T-helper 22 cell (primary cell): ENCODE measurements around the gene NPC1L1.
"Not testable (repeated sequence)": the region's sequence is repeated elsewhere in the genome, so short reads cannot be mapped to it uniquely, and the experiment has no call there.

Source experiments
- DNase-seq: peaks from one replicate; pipeline ENCODE4 v3.0.0-alpha.2; 2020; ENCODE audit warnings: low read depth

NPC1L1 gene

DNA sequence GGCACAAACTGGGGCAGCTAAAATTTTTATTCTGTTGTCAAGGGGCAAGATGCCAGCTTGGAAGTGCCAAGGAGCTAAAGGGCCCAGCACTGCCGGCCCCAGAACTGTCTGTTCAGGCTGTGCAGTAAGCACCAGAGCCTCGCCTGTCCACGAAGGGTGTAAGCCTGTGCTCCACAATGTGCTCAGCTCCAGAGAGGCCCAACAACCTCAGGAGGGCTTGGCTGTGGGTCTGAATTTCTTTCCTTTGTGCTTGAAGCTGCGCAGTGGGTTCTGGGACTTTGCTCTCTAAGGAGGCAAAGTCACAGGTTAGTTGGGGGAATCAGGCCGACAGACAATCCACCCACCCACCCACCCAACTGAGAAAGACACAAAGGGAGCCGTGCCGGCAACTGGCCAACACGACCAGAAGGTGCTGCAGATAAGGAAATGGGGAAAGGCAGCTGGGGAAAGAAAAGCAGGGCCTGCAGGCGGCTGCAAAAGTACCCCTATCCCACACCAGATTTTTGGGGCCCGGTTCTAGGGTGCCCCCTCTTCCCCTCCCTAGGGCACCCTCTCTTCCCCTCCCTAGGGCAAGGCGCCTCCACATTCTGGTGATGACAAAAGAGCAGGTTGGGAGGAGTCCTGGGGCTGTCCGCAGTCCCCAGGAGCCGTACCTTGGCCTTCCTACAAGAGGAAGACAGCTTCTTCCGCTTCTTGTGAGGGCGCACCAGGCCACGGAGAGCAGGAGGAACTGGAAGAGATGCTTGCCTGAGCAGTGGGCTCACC is 24.8 kb upstream of the NPC1L1 start:
- DNase-seq: no peak

DNA sequence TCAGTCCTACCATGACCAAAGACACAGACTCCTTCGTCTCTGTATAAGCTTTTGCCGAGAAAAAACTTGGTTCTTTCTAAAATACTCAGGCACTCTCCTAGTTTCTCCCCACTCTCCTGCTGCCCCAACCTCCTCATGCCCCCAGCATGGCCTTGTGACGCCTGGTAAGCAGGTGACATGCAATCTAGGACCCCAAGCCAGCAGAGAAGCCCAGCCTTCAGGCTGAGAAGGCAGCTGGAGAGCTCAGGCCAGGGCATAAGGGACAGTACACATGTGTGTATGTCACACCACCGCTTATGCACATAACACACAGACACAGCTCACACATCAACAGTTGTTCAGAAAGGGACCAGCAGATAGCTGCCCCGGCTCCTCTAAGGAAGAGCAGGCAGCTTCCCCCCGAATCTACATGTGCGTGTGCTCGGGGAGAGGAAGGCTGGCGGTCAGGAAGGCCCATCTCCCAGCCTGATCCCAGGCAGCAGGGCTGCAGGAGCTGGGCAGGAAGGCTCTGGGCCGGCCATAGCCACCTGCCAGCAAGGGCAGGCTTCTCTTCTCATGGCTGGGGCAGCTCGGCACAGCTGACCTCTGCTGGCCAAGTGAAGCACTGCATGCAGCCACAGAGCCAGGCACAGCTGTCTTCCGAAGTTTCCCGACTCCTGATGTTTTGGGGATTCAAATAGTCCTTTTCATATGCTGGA is 24.1 kb upstream of the NPC1L1 start:
- peak; percentile 24 for DNase-seq

GRCh38 chr7:44564606-44565005 is 23.5 kb upstream of the NPC1L1 start:
- no peak for DNase-seq

- DNase-seq: no peak
Measured at GRCh38 chr7:44563171-44563679, 22.1 kb upstream of the NPC1L1 start.

- DNase-seq: not testable (repeated sequence)
Measured at GRCh38 chr7:44562622-44562962, 21.5 kb upstream of the NPC1L1 start.

DNA sequence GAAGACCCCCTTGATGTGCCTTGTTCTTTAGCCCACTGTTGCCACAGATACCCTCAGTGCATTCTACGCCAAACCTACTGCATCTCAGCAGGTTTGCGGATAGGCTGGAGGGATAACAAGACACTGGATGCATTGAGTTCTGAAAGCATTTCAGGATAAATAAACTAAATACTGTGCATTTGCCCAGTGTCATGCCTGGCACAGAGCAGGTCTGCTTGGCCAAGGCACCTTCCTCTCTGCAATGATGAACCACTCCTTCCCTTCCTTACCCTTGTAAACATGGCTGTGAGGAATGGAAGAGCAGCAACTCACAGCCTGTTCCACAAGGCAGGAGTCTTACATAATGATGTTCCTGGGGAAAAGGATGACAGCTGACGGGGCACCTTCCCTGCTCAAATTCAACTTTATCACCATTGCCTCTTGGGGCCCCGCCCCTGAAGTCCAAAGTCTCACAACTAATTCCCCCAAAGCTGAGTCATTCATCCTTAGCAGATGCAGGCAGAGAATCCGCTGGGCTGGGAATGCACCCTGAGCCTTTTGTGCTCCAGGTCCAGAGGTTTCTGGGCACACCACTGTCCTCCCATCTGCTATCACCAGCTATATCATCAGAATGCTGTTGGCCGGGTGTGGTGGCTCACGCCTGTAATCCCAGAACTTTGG is 21.0 kb upstream of the NPC1L1 start:
- DNase-seq: no peak

GRCh38 chr7:44561481-44561880 is 20.4 kb upstream of the NPC1L1 start:
- DNase-seq: no peak

DNA sequence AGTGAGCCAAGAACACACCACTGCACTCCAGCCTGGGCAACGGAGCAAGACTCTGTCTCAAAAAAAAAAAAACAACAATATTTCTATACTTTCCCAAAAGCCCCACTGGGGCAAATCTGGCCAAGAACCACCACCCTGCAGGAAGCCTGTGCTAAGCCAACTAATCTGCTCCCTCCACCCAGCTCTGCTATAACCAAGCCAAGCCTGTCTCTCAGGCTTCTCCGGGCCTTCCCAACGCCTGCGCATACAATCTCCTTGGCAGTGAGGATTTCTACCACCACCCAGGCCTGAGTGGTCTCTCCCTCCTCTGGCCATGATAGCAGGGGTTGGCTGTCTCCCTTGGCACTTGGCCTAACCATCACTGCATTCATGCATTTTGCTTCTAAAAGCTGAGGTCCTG is 18.4 kb upstream of the NPC1L1 start:
- DNase-seq: no peak

DNA sequence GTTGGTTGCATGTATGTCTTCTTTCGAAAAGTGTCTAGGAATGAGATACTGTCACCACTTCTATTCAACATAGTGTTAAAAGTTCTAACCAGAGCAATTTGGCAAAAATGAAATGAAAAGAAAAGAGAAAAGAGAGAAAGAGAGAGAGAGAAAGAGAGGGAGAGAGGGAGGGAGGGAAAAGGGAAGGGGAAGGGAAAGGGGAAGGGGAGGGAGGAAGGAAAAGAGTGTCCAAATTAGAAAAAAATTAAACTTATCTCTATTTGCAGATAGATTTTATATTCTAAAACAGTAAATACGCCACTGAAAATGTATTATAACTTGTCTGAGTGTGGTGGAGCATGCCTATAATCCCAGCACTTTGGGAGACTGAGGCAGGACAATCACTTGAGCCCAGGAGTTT is 16.4 kb upstream of the NPC1L1 start:
- DNase-seq: no peak

DNA sequence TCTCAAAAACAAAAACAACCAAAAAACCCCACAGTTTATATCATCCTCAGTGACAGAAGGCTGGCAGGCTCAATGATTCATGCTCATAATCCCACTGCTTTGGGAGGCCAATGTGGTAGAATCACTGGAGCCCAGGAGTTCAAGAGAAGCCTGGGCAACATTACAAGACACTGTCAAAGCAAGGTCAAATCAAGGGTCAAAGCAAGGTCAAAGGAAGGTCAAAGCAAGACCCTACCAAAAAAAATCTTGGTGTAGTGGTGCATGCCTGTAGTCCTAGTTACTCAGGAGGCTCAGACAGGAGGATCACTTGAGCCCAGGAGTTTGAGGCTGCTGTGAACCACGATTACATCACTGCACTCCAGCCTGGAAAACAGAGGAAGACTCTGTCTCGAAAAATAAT is 14.2 kb upstream of the NPC1L1 start:
- no peak for DNase-seq

GRCh38 chr7:44552473-44553005 is 11.4 kb upstream of the NPC1L1 start:
- not testable (repeated sequence) for DNase-seq

GRCh38 chr7:44549457-44549856 is 8.3 kb upstream of the NPC1L1 start:
- DNase-seq: no peak

- no peak for DNase-seq
Measured at GRCh38 chr7:44548893-44549292, 7.8 kb upstream of the NPC1L1 start.

GRCh38 chr7:44547536-44548231 is 6.6 kb upstream of the NPC1L1 start:
- DNase-seq: no peak

DNA sequence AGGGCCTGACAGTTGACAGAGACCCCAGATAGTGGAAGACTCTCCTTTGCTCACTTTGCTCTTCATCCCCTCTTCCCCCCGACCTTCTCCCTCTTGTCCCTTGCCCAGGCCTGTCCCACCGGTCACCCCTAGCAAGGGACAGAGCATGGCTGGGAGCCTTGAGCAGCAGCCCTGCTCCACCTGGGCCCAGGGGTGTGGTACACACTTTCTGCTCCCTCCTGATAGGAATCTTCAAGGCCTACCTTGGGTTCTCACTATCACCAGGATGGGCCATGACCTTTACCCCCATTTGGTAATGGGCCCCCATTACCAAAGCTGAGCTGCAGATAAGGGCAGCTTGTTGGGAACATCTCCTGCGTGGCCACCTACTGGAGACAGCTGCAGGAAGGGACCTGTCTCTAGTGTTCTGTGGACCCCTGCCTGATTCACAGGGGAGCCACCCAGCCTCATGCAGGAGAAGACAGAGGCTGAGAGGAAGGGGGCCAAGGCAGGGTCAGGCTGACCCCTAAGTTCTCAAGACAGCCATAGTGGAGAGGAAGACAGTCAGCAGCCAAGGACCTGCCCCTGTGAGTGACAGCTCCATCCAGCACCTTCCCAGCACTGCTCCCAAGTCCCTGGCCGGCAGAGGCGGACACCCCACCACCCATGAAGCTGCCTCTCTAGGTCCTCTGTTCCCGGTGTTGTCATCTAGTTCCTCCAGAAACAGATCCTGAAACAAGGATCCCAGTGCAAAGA is 913 bp upstream of the NPC1L1 start:
- DNase-seq: no peak

GRCh38 chr7:44540592-44541027 is 520 bp downstream of the NPC1L1 start:
- no peak for DNase-seq

DNA sequence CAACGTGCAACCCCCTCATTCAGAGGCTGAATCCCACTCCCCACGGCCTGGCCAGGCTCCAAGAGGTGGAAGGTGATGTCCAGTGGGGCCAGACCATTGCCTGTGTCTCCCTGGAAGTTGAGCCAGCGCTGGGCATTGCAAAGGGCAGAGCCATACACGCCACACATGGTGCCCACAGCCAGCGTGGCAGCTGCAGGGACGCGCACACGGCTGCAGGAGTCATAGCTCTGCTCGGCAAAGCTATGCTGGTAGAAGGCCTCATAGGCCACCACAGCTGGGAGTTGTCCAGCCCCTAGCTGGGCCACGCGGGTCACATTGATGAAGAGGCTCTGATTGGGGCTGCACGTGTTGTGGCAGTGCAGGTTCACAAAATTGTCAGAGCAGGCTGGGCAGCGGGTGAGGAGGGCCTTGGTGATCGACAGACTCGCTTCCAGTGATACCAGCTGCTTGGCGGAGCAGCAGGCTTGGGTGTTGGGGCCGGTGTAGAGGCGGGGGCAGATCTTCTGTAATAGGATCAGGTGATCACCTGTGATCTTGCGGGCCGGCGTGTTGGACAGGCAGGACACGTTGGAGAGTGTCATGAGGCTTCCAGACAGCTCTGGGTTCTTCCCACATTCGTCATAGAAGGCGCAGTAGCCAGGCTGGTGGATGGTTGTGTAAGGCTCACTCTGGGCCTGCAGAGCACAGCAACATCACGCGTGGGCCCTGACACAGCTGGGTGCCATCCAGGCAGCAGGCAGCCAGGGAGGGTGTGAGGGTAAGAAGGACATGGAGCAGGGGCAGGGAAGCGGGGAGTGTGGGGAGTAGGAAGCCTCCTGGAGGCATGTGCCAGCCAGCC is 1.2 kb downstream of the NPC1L1 start:
- no peak for DNase-seq

- DNase-seq: no peak
Measured at GRCh38 chr7:44538798-44539668, 2.1 kb downstream of the NPC1L1 start.

DNA sequence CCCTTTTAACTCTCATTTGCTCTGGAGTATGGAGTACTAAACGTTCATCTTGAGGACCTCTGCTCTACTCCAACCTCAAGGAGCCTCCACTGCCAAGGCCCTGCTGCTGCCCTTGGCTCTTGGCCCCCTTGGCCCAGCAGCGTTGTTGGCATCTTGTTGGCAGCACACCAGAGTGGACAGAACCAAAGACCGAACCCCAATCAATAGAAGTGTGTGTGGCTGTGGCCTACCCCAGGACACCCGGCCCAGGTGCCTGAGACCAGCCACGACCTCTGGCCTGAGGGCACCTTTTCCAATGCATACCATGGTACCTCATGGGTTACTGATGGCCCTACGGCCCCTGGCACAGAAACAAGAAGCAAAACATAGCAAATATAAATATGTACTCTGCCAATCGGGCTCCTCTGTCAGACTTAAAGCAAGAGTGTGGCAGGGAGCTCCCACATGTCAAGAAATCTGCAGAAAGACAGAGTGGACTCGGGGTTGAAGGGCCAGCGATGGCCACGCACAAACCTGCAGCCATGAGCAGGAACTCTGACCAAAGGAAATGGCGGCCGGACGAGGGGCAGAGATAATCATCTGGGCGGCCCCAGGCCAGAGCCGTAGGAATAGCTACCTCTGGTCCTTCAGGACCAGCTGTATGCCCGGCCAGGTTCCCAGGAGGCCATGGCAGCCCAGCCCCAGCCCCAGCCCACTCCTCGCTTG is 2.9 kb downstream of the NPC1L1 start:
- no peak for DNase-seq
